Prostate gland (tissue), 2 donors: Measurements from ENCODE around the gene ARL3. TPM values are rescaled to one million over a fixed set of nuclear protein-coding genes. Genes with fewer than 3 reads are reported as not detected.
A peak's percentile ranks its signal among the peaks of the same experiment; 100 is the strongest.
"Not testable (repeated sequence)": the region's sequence is repeated elsewhere in the genome, so short reads cannot be mapped to it uniquely, and the experiment has no call there.

Source experiments
- DNase-seq: peaks from one replicate; pipeline ENCODE4 v3.0.0-alpha.2; 2019; ENCODE audit warnings: low spot score
- H3K27ac ChIP-seq, 2 donors: fragments of 200-600 bp; sonication (generic); 2 replicates each; pipeline ENCODE4 v1.5.1; 2017 to 2019
- H3K27me3 ChIP-seq: fragments of 200-600 bp; sonication (generic); replicated peaks from 2 replicates; pipeline ENCODE4 v1.5.1; 2019; ENCODE audit not compliant: insufficient read depth
- H3K36me3 ChIP-seq, 2 donors: fragments of 200-600 bp; sonication (generic); 1 replicate in 1 of 2; 2 replicates in 1 of 2; pipeline versions ENCODE4 v1.5.1 to v1.8.1; 2017 to 2019
- H3K4me1 ChIP-seq: fragments of 200-600 bp; sonication (generic); replicated peaks from 2 replicates; pipeline ENCODE4 v1.5.1; 2019
- H3K4me3 ChIP-seq, 2 donors: fragments of 200-600 bp; sonication (generic); 2 replicates each; pipeline ENCODE4 v1.5.1; 2017 to 2019
- H3K9me3 ChIP-seq: fragments of 200-600 bp; sonication (generic); 2 replicates; pipeline ENCODE4 v1.5.1; 2017
- CTCF ChIP-seq, 4 experiments: fragments of 200-600 bp in 2 of 4; fragments of 450-650 bp in 2 of 4; sonication (generic) in 2 of 4; IDR thresholded peaks; 1 replicate in 3 of 4; 2 replicates in 1 of 4; pipeline ENCODE4 v1.5.1; 2016 to 2019; ENCODE audit warnings: antibody characterized with exemption in 4 of 4, mild to moderate bottlenecking in 2 of 4, moderate library complexity in 2 of 4
- POLR2A ChIP-seq: fragments of 450-650 bp; IDR thresholded peaks from one replicate; pipeline ENCODE4 v1.6.1; 2016; ENCODE audit warnings: antibody characterized with exemption, mild to moderate bottlenecking
- POLR2AphosphoS5 ChIP-seq: sonication (generic); formaldehyde crosslinking; IDR thresholded peaks from one replicate; pipeline ENCODE4 v1.6.1; 2017; ENCODE audit warnings: antibody characterized with exemption
- WGBS: methylation state at CpG from one replicate; pipeline ENCODE4 v1.1.5; 2018; 5-methylcytosine and 5-hydroxymethylcytosine counted together
- intact Hi-C: fragments of 100-400 bp; cut with DNase I; formaldehyde crosslinking; loops from one replicate; pipeline ENCODE4 v1.14.2; 2022
- total RNA-seq, 2 donors: library from RNA; depleted of rRNA; stranded (reverse); fragments of >200 nt; gene quantifications; one replicate each; pipeline ENCODE4 v1.1.0, GENCODE V29; 2016

The ARL3 gene
- total RNA-seq, 2 donors from 2014 or later: 8.0 to 8.5 TPM

- H3K36me3 ChIP-seq: no peaks in the 10 kb centered on the region
- WGBS: 93% methylated on average over 3 of the region's 3 CpGs
- no peaks in the 10 kb centered on the region for H3K4me1 ChIP-seq
- no peaks in the 10 kb centered on the region for H3K9me3 ChIP-seq
- intact Hi-C loops: no loop called here
- no peak overlapping the region for H3K4me3 ChIP-seq
- TF ChIP-seq POLR2AphosphoS5 (no peak), CTCF (IDR thresholded peaks at IDR 0.05) (no peak), POLR2A (no peak)
- no peaks in the 10 kb centered on the region for H3K27me3 ChIP-seq
- no peak for DNase-seq
- H3K27ac ChIP-seq: peak overlapping the region; percentile 40 to 43
Measured at GRCh38 chr10:102759497-102760210, 45.5 kb upstream of the ARL3 start.

- H3K36me3 ChIP-seq, H3K9me3 ChIP-seq, H3K4me3 ChIP-seq, H3K4me1 ChIP-seq, DNase-seq, H3K27me3 ChIP-seq, intact Hi-C loops: not testable (repeated sequence)
- H3K27ac ChIP-seq: peak overlapping the region; percentile 40 to 52
- peak; percentile 51 for TF ChIP-seq POLR2AphosphoS5
- WGBS: 51% methylated on average over 12 of the region's 12 CpGs
Measured at GRCh38 chr10:102758933-102759262, 44.7 kb upstream of the ARL3 start.

- peak overlapping the region; percentile 40 to 52 for H3K27ac ChIP-seq
- no peaks in the 10 kb centered on the region for H3K27me3 ChIP-seq
- WGBS: 57% methylated on average over 9 of the region's 9 CpGs
- TF ChIP-seq CTCF (IDR thresholded peaks at IDR 0.05): no peak
- no peak for TF ChIP-seq POLR2A
- no peak for TF ChIP-seq POLR2AphosphoS5
- H3K4me1 ChIP-seq: no peaks in the 10 kb centered on the region
- intact Hi-C loops: no loop called here
- DNase-seq: no peak
- H3K4me3 ChIP-seq: no peak overlapping the region
- H3K9me3 ChIP-seq: no peaks in the 10 kb centered on the region
- H3K36me3 ChIP-seq: no peaks in the 10 kb centered on the region
Measured at GRCh38 chr10:102758240-102758932, 44.2 kb upstream of the ARL3 start.

- Histone ChIP-seq H3K27ac (no peak overlapping the region), H3K4me3 (no peak overlapping the region), H3K4me1 (no peaks in the 10 kb centered on the region), H3K27me3 (no peaks in the 10 kb centered on the region), H3K36me3 (no peaks in the 10 kb centered on the region), H3K9me3 (no peaks in the 10 kb centered on the region)
- intact Hi-C loops: no loop called here
- no peak for DNase-seq
- WGBS: 94% methylated on average over 6 of the region's 6 CpGs
- TF ChIP-seq CTCF (IDR thresholded peaks at IDR 0.05): no peak
- no peak for TF ChIP-seq POLR2A
- no peak for TF ChIP-seq POLR2AphosphoS5
Measured at GRCh38 chr10:102757323-102757722, 43.1 kb upstream of the ARL3 start.

- no peak for TF ChIP-seq CTCF (IDR thresholded peaks at IDR 0.05)
- TF ChIP-seq POLR2A: no peak
- TF ChIP-seq POLR2AphosphoS5: no peak
- no peaks in the 10 kb centered on the region for H3K9me3 ChIP-seq
- no peak for DNase-seq
- no peaks in the 10 kb centered on the region for H3K36me3 ChIP-seq
- WGBS: 51% methylated on average over 1 of the region's 1 CpG
- H3K4me3 ChIP-seq: no peak overlapping the region
- H3K4me1 ChIP-seq: no peaks in the 10 kb centered on the region
- H3K27me3 ChIP-seq: no peaks in the 10 kb centered on the region
- intact Hi-C loops: no loop called here
- H3K27ac ChIP-seq: peak overlapping the region; percentile 47 to 63
Measured at GRCh38 chr10:102753718-102754117, 39.5 kb upstream of the ARL3 start.
